ENCODE data around the gene SLC6A12.

SLC6A12 gene

GRCh38 chr12:159156-159782 is 54.7 kb downstream of the SLC6A12 start:
- no peaks in the 10 kb centered on the region for H3K36me3 ChIP-seq
- H3K4me3 ChIP-seq (ENCODE audit: low read depth, low read length): no peak overlapping the region
- no peak for TF ChIP-seq CTCF (IDR thresholded peaks at IDR 0.05; ENCODE audit: low read depth, low read length)
- H3K27me3 ChIP-seq (ENCODE audit: insufficient read depth, low read depth, severe bottlenecking): no peaks in the 10 kb centered on the region
- no peak overlapping the region for H3K27ac ChIP-seq
- H3K9me3 ChIP-seq (ENCODE audit: severe bottlenecking): no peaks in the 10 kb centered on the region
- DNase-seq: no peak

DNA sequence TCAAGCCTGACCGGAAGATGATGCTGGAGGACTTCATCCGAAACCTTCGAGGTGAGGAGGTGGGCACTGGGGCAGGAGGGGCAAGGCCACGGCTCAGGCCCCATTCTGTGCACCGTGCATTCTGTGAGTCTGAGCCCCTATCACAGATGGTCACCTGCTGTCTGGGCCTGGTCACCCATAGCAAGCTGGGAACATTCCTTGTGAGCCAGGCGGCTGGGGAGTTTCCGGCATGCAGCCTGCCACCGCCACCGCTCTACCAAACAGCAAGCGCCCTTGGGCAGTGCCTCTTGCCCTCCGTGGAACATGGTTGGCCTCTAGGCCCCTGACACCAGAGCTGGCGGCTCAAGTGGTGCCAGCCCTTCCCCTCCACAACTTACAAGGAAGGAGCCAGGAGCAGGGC is 56.3 kb downstream of the SLC6A12 start:
- no peak for DNase-seq
- H3K36me3 ChIP-seq: no peaks in the 10 kb centered on the region
- H3K9me3 ChIP-seq (ENCODE audit: severe bottlenecking): no peaks in the 10 kb centered on the region
- H3K27me3 ChIP-seq (ENCODE audit: insufficient read depth, low read depth, severe bottlenecking): no peaks in the 10 kb centered on the region
- no peak for TF ChIP-seq CTCF (IDR thresholded peaks at IDR 0.05; ENCODE audit: low read depth, low read length)
- no peak overlapping the region for H3K4me3 ChIP-seq (ENCODE audit: low read depth, low read length)
- H3K27ac ChIP-seq: no peak overlapping the region

DNA sequence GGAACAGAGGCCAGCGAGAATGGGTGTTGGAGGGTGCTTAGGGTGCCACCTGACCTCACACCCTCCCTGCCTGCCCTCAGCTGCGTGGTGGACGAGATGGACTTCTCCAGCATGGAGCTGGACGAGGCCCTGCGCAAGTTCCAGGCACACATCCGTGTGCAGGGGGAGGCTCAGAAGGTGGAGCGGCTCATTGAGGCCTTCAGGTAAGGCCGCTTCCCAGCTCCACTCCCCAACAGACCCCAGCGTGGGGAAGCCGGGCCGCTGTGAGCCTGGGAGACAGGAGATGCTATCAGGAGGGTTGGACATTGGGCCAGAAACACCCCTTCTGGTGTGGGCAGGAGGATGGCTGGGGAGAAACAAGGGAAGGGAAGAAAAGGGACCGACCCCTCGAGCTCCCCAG is 57.0 kb downstream of the SLC6A12 start:
- Histone ChIP-seq H3K27me3 (ENCODE audit: insufficient read depth, low read depth, severe bottlenecking) (no peaks in the 10 kb centered on the region), H3K4me3 (ENCODE audit: low read depth, low read length) (no peak overlapping the region), H3K36me3 (no peaks in the 10 kb centered on the region), H3K9me3 (ENCODE audit: severe bottlenecking) (no peaks in the 10 kb centered on the region), H3K27ac (no peak overlapping the region)
- TF ChIP-seq CTCF (IDR thresholded peaks at IDR 0.05; ENCODE audit: low read depth, low read length): no peak
- DNase-seq: no peak

GRCh38 chr12:155646-156045 is 58.3 kb downstream of the SLC6A12 start:
- Histone ChIP-seq H3K27me3 (ENCODE audit: insufficient read depth, low read depth, severe bottlenecking) (no peaks in the 10 kb centered on the region), H3K9me3 (ENCODE audit: severe bottlenecking) (no peaks in the 10 kb centered on the region), H3K4me3 (ENCODE audit: low read depth, low read length) (no peak overlapping the region), H3K36me3 (no peaks in the 10 kb centered on the region), H3K27ac (no peak overlapping the region)
- TF ChIP-seq CTCF (IDR thresholded peaks at IDR 0.05; ENCODE audit: low read depth, low read length): no peak
- no peak for DNase-seq

DNA sequence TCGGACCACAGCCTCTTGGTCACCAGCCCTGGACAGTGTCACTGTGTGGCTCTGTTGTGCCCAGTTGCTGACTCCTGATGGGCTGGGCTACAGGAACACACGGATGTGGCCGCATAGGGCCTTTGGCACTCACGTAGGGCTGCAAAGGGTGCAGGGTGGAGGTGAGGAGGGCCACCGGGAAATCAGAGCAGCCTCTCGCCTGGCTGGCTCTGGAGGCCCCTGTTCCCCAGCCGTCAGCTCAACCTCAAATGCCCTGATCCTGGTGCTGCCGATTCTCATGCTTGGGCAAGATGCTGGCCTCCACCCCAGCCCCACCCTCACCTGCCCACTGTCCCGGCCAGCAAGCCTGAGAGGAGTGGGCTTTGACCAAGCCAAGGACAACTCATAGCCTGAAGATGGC is 59.0 kb downstream of the SLC6A12 start:
- H3K4me3 ChIP-seq (ENCODE audit: low read depth, low read length): no peak overlapping the region
- no peak for DNase-seq
- no peak overlapping the region for H3K27ac ChIP-seq
- no peaks in the 10 kb centered on the region for H3K27me3 ChIP-seq (ENCODE audit: insufficient read depth, low read depth, severe bottlenecking)
- H3K36me3 ChIP-seq: no peaks in the 10 kb centered on the region
- no peaks in the 10 kb centered on the region for H3K9me3 ChIP-seq (ENCODE audit: severe bottlenecking)
- TF ChIP-seq CTCF (IDR thresholded peaks at IDR 0.05; ENCODE audit: low read depth, low read length): no peak

DNA sequence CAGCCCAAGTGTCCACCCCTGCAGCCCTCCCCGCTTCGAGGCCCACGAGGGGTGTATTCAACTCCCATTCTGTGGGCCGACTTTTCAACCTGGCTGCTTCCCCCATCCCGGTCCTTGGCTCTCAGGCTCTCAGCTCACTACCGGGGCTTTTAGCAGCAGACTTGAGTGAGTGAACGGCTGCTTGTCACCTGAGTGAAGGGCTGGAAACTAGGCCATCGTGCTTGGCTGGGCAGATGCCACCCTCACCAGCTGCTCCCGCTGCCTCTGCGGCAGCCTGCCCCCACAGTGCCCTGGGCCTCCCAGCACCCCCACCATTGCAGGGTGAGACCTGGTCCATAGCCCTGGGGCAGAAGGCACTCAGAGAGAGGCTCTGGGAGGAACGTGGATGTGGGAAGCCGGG is 59.9 kb downstream of the SLC6A12 start:
- no peaks in the 10 kb centered on the region for H3K27me3 ChIP-seq (ENCODE audit: insufficient read depth, low read depth, severe bottlenecking)
- no peaks in the 10 kb centered on the region for H3K9me3 ChIP-seq (ENCODE audit: severe bottlenecking)
- no peak for DNase-seq
- H3K36me3 ChIP-seq: no peaks in the 10 kb centered on the region
- H3K4me3 ChIP-seq (ENCODE audit: low read depth, low read length): no peak overlapping the region
- no peak for TF ChIP-seq CTCF (IDR thresholded peaks at IDR 0.05; ENCODE audit: low read depth, low read length)
- no peak overlapping the region for H3K27ac ChIP-seq
